Tibial artery (tissue), 4 donors: Measurements from ENCODE around the gene AP3S2.

Experiments used
- DNase-seq, 2 donors: peaks; one replicate each; pipeline ENCODE4 v3.0.0-alpha.2; 2019
- H3K27ac ChIP-seq, 2 donors: fragments of 200-600 bp; sonication (generic) in 1 of 2; 1 replicate in 1 of 2; 2 replicates in 1 of 2; pipeline ENCODE4 v1.5.1; 2018 to 2019; ENCODE audit warnings: mild to moderate bottlenecking in 1 of 2
- H3K27me3 ChIP-seq, 2 donors: fragments of 200-600 bp; sonication (generic) in 1 of 2; one replicate each; pipeline versions ENCODE4 v1.5.1 to v1.6.0; 2016 to 2019
- H3K36me3 ChIP-seq, 3 donors: fragments of 200-600 bp; sonication (generic) in 2 of 3; one replicate each; pipeline ENCODE4 v1.5.1; 2016 to 2019; ENCODE audit warnings: mild to moderate bottlenecking in 2 of 3
- H3K4me1 ChIP-seq, 4 donors: fragments of 200-600 bp; sonication (generic) in 2 of 4; 1 replicate in 3 of 4; 2 replicates in 1 of 4; pipeline ENCODE4 v1.5.1; 2016 to 2019
- H3K4me3 ChIP-seq, 2 donors: fragments of 200-600 bp; sonication (generic) in 1 of 2; 1 replicate in 1 of 2; 2 replicates in 1 of 2; pipeline ENCODE4 v1.5.1; 2018 to 2019; ENCODE audit warnings: mild to moderate bottlenecking in 2 of 2
- H3K9me3 ChIP-seq, 3 donors: fragments of 200-600 bp; sonication (generic) in 1 of 3; one replicate each; pipeline ENCODE4 v1.5.1; 2016 to 2019
- CTCF ChIP-seq, 2 experiments: fragments of 200-600 bp in 1 of 2; fragments of 450-650 bp in 1 of 2; IDR thresholded peaks; one replicate each; pipeline ENCODE4 v1.5.1; 2017 to 2019; ENCODE audit warnings: antibody characterized with exemption in 2 of 2, mild to moderate bottlenecking in 1 of 2, moderate library complexity in 1 of 2
- intact Hi-C: fragments of 100-400 bp; cut with DNase I; formaldehyde crosslinking; loops from one replicate; pipeline ENCODE4 v1.15.0; 2023; ENCODE audit warnings: low total_unique reads

AP3S2 gene

GRCh38 chr15:89845305-89845893 lies 48.4 kb downstream of the AP3S2 start:
- Histone ChIP-seq H3K27me3 (no peaks in the 10 kb centered on the region), H3K4me1 (peaks cover 0 to 12% (median 7%) of the 10 kb centered on the region in 4 donors), H3K36me3 (peaks cover 0 to 33% (median 9%) of the 10 kb centered on the region in 3 donors), H3K9me3 (no peaks in the 10 kb centered on the region), H3K4me3 (no peak overlapping the region), H3K27ac (peak overlapping the region in 1 of 2 donors; percentile 43)
- DNase-seq: no peak
- intact Hi-C loops: no loop called here
- TF ChIP-seq CTCF (IDR thresholded peaks at IDR 0.05): no peak

- no peak for TF ChIP-seq CTCF (IDR thresholded peaks at IDR 0.05)
- DNase-seq: no peak
- Histone ChIP-seq H3K4me3 (no peak overlapping the region), H3K27me3 (no peaks in the 10 kb centered on the region), H3K27ac (no peak overlapping the region), H3K4me1 (peaks cover 0 to 30% (median 28%) of the 10 kb centered on the region in 4 donors), H3K9me3 (no peaks in the 10 kb centered on the region), H3K36me3 (peaks cover 0 to 22% (median 5%) of the 10 kb centered on the region in 3 donors)
- intact Hi-C loops: no loop called here
These were observed 51.8 kb downstream of the AP3S2 start for GRCh38 chr15:89841962-89842361.

- DNase-seq: no peak
- Histone ChIP-seq H3K4me1 (peaks cover 0 to 34% (median 33%) of the 10 kb centered on the region in 4 donors), H3K9me3 (no peaks in the 10 kb centered on the region), H3K27me3 (no peaks in the 10 kb centered on the region), H3K4me3 (no peak overlapping the region), H3K36me3 (peaks cover 0 to 22% (median 5%) of the 10 kb centered on the region in 3 donors), H3K27ac (no peak overlapping the region)
- intact Hi-C loops: no loop called here
- TF ChIP-seq CTCF (IDR thresholded peaks at IDR 0.05): no peak
These were observed 52.5 kb downstream of the AP3S2 start for GRCh38 chr15:89841306-89841705.

- H3K4me3 ChIP-seq: no peak overlapping the region
- H3K27me3 ChIP-seq: no peaks in the 10 kb centered on the region
- intact Hi-C loops: no loop called here
- no peaks in the 10 kb centered on the region for H3K9me3 ChIP-seq
- H3K4me1 ChIP-seq: peaks cover 0 to 45% (median 31%) of the 10 kb centered on the region in 4 donors
- no peak for DNase-seq
- H3K36me3 ChIP-seq: peaks cover 10 to 34% (median 15%) of the 10 kb centered on the region in 3 donors
- TF ChIP-seq CTCF (IDR thresholded peaks at IDR 0.05): no peak
- peak overlapping the region; percentile 82 to 86 for H3K27ac ChIP-seq
These were observed 54.5 kb downstream of the AP3S2 start for GRCh38 chr15:89839167-89839810.

- H3K4me1 ChIP-seq: peaks cover 0 to 47% (median 31%) of the 10 kb centered on the region in 4 donors
- peak overlapping the region; percentile 82 to 86 for H3K27ac ChIP-seq
- no peak overlapping the region for H3K4me3 ChIP-seq
- TF ChIP-seq CTCF (IDR thresholded peaks at IDR 0.05): no peak
- intact Hi-C loops: no loop called here
- no peaks in the 10 kb centered on the region for H3K9me3 ChIP-seq
- no peaks in the 10 kb centered on the region for H3K27me3 ChIP-seq
- H3K36me3 ChIP-seq: peaks cover 25 to 40% (median 29%) of the 10 kb centered on the region in 3 donors
- no peak for DNase-seq
These were observed 56.0 kb downstream of the AP3S2 start for GRCh38 chr15:89837830-89838178.
